HPDE6-E6E7 (cell line): ENCODE results near the gene SLC25A22.

ENCODE experiments used
- DNase-seq: peaks from one replicate; pipeline ENCODE4 v3.0.0; 2011; ENCODE audit warnings: missing footprints; ENCODE audit errors: extremely low spot score

Gene SLC25A22

GRCh38 chr11:798093-798713, at the start of gene SLC25A22:
Gene SLC25A22 (minus strand): TSS chr11:798281. CDS start chr11:795006, 3,275 bp downstream.
- DNase-seq = peak; percentile 74

DNA sequence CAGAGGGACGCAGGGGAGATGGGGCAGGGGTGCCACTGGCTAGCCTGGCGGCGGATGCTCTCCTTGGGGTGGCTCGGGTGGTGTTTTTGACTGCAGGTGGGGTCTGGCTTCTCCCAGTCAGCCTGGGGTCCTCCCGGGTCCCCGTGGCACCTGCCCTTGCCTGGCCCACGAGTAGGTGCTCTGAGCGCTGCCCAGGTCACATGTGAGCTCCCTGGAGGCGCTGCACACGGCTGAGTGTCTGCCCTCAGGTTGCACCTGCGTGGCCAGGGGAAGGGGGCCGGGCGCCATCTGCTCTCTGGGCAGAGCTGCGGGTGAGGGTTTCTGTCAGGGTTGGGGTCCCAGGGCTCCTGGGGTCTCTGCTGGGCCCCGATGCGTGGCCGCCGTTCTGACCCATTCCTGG, 49.8 kb upstream of the SLC25A22 start:
- DNase-seq = no peak

DNA sequence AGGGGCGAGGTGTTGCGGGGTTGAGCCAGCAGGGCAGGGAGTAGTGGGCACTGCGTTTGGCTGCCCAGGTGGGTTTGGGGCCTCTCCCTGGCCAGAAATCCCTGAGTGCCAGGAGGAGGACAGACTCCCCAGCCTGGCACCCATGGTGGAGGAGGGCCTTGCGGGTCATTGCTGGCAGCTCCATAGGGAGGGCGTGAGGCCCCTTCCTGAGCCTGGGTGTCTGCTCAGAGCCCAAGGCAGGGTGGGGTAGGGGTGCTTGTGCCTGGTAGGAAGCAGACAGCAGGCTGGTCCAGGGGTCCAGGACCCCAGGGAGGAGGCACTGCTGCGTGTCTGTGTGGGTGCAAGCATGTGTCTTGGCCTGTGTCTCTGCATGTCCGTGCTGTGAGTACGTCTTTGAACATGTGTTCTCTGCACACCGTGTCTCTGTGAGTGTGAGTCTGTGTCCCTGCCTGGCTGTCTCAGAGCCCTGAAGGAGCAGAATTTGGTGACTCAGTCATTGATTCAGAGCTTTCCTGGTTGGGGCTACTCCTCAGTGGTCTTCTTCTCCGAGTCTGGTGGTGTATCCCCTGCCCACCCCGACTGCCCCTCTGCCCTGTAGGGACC, 48.5 kb upstream of the SLC25A22 start:
- DNase-seq = no peak

GRCh38 chr11:845872-846495, 47.9 kb upstream of the SLC25A22 start:
- DNase-seq = no peak

DNA sequence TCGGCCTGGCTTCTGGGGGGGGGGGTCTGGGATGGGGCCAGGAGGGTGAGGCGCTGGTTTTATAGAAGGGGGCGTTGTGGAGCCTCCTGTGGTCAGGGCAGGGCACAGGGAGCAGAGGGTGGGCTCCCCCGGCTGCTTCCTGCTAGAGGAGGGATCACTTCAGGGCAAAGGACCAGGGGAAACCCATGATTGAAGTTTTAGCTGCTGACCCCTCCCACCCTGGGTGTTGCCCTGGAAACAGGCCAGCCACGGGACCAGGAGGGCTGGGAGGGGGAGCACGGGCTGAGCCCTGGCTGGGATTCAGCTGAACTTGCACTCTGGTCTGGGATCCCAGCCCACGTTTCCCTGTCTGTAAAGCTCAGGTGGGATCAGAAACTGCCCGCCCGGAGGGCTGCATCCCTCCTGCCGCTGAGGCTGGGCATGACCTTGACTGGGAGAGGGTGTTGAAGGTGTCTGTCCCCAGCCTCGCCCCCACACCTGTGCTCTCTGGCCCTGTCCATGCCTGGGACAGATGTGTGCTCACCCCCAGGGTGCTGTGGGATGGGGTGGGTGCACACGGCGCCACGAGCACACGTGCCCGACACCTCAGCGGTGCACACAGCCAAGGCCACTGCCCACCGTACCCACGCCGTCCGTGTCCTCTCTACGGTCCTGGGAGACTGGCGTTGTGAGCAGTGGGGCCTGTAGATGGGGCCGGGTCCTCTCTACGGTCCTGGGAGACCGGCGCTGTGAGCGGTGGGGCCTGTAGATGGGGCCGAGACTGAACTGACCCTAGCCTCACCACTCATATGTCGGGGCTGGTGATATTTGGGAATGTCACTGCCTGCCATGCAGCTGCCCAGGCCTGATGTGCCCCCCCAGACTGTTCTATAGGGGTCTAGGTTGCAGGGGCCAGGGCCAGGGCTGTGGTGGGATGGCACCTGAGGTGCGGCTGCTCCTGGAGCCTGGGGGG, 46.9 kb upstream of the SLC25A22 start:
- DNase-seq = no peak

DNA sequence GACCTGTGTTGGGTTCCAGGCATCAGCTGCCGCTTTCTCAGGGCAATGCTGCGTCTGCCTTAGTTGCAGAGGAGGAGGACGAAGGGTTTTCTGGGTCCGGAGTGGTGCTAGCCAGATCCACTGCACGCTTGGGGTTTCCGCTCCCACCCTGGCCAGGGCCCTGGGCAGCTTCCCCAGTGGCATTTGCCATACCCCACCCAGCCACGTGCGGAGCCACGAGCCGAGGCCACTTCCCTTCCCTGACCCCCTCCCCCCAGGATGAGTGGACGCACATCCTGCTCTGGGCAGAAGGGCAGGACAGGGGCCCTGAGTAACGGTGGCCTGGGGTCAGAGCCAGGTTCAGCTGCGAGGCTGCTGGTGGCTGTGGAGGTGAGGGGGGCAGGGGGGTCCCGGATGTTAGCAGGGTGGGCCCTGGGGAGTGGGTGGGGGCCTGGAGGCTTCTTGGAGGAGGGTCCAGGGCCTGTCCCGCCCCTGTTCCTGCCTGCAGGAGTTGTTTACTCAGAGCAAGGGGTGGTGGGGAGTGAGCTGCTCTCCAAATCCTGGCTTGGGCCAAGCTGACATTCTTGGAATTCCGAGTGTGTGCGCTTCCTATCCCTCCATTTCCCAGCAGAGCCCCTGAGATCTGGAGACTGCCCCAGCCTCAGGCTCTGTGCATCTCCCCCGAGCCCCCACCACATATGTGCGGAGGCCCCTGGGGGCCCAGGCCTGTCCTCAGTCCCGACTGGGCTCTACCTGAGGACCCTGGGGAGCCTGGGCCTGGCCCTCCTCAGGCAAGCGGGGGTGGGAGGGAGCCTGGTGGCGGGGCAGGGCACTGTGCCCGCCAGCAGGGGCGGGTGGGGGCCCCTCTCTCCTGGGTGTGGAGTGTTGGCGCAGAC, 46.0 kb upstream of the SLC25A22 start:
- no peak for DNase-seq

DNA sequence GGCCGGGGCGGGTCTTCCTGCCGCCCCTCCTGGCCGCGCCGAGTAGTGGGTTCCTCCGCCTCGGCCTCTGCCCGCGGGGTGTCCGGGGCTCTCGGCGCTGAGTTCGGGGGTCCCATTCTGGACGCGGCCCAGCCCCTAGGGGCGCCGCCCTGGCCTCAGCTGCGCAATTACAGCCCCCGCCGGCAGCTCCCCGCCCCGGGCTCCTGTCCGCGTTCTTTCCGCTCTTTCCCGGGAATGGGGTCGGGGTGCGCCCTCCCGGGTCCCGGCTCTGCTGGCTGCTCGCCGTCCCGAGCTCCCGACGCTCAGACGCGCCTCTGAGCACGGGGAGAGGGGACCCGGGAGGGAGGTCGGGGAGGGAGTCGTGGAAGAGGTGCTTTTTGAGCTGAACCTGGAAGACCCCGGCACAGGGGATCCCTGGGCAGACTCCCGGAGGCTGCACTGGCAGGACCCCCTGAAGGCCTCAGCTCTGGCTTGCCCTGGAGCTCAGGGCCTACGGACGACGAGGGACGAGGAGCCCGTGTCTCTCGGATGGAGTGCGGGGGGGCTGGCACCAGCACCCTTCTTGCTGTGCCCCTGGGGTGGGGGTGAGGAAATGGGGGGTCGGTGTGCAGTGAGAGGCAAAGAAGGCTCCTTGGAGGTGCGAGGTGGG, 45.1 kb upstream of the SLC25A22 start:
- DNase-seq = no peak

GRCh38 chr11:842370-843002, 44.4 kb upstream of the SLC25A22 start, which contains the start of the genes POLR2L and TSPAN4:
Gene POLR2L (minus strand): TSS chr11:842529. CDS start chr11:842508, 21 bp downstream.
Gene TSPAN4 (plus strand): TSS chr11:842852. CDS start chr11:850305, 7,453 bp downstream.
- DNase-seq = no peak

DNA sequence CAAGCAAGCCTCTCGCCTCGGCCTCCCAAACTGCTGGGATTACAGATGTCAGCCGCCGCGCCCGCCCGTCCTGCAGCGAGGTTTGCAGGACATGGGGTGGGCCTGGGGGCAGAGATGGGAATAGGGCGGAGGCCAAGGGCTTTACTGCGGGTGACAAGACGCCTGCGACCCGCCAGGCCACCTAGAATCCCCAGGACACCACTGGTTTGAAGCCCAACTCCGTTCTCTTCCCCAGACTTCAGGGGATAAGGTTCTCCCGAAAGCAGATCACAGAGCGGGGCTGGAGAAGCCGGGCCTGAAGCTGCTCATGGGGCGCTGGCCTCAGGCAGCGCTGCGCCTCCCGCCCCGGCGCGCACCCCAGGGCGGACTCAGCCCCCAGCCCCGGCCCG, 43.9 kb upstream of the SLC25A22 start:
- DNase-seq = no peak

GRCh38 chr11:839875-840617, 42.0 kb upstream of the SLC25A22 start:
- no peak for DNase-seq

GRCh38 chr11:839280-839623, 41.2 kb upstream of the SLC25A22 start:
- no peak for DNase-seq

GRCh38 chr11:838441-839279, 40.6 kb upstream of the SLC25A22 start:
- no peak for DNase-seq

- no peak for DNase-seq
Observed at GRCh38 chr11:837990-838307, 39.9 kb upstream of the SLC25A22 start.

DNA sequence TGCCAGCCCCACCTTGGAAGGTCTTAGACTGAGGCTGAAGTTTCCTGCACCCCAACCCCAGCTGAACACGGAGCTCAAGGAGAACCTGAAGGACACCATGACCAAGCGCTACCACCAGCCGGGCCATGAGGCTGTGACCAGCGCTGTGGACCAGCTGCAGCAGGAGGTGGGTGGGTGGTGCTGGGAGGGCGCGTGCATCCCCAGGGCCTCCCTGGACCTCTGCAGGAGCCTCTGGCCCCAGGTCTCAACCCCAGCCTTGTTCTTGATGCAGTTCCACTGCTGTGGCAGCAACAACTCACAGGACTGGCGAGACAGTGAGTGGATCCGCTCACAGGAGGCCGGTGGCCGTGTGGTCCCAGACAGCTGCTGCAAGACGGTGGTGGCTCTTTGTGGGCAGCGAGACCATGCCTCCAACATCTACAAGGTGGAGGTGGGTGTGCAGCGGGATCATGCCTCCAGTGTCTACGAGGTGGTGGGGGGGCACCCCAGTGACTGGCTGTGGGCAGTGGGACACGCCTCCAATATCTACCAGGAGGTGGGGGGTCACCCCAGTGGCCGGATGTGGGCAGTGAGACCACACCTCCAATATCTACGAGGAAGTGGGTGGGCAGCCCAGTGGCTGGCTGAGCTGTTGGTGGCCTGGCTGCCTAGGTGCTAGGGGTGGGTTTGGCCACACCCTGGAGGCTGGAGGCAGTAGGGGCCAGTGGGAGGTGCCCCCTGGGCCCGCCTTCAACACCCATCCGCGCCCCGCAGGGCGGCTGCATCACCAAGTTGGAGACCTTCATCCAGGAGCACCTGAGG, 39.3 kb upstream of the SLC25A22 start:
- DNase-seq = no peak

- DNase-seq = no peak
Observed at GRCh38 chr11:836700-837099, 38.6 kb upstream of the SLC25A22 start.

- no peak for DNase-seq
Observed at GRCh38 chr11:836274-836673, 38.2 kb upstream of the SLC25A22 start.

DNA sequence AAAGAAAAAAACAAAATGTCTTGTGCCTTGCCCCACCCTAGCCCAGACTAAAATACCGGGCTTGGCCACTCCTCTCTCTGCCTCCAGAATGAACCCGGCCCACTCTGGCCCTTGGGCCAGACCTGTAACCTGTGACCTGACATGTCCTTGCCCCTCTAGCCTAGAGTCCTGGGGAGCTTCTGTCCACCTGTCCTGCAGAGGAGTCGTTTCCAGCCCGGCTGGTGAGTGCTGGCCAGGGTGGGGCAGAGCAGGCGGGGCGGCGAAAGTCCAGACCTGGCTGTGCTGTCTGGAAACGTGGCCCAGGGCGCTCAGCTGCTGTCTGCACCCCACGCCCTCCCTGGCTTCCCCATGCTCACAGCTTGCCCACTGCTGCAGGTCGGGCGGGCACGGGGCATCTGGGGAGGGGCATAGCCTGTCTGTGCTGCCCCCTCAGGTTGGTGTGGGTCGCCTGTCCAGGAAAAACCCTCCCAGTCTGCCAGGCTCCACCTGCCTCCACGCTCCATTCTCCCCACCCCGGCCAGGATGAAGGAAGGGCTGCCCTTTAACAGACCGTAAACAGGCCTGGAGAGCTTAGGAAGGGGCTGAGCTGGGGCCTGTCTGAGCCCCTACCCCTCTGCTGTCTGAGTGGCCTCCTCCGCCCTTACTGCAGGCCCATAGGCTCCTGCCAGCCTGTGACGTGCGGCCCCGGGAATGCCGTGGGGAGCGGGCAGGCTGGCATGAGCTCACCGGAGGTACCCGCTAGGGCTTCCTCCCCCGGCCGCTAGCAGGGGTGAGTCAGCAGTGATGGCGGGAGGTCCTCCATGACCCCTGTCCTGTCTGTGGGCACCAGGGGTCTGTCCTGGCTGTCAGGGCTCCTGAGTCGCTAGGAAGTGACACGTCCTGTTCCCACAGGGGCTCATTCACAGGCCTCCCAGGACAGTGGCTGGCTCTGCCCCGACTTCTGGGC, 36.6 kb upstream of the SLC25A22 start:
- peak; percentile 72 for DNase-seq
